Mesendoderm (in vitro differentiated cells): ENCODE results near the gene PDCD5.
"Not testable (repeated sequence)": the region's sequence is repeated elsewhere in the genome, so short reads cannot be mapped to it uniquely, and the experiment has no call there.

ENCODE experiments used
- DNase-seq: peaks from one replicate; pipeline ENCODE4 v3.0.0; 2013
- H2AK5ac ChIP-seq: 2 replicates; pipeline ENCODE4 v1.6.1; 2013; ENCODE audit warnings: low read length, inconsistent platforms
- H2BK120ac ChIP-seq: 2 replicates; pipeline ENCODE4 v1.6.1; 2013; ENCODE audit warnings: low read depth, mild to moderate bottlenecking, low read length, moderate library complexity, mixed read lengths
- H2BK15ac ChIP-seq: replicated peaks from 2 replicates; pipeline ENCODE4 v1.6.1; 2013; ENCODE audit warnings: low read depth, mild to moderate bottlenecking, moderate library complexity
- H2BK5ac ChIP-seq: 2 replicates; pipeline ENCODE4 v1.6.1; 2013; ENCODE audit warnings: low read length, inconsistent platforms
- H3K18ac ChIP-seq: 2 replicates; pipeline ENCODE4 v1.6.1; 2013; ENCODE audit warnings: mild to moderate bottlenecking, low read length, mixed read lengths
- H3K23ac ChIP-seq: one replicate; pipeline ENCODE4 v1.6.1; 2013; ENCODE audit warnings: low read length
- H3K27ac ChIP-seq: 2 replicates; pipeline ENCODE4 v1.5.1; 2013; ENCODE audit warnings: low read depth, mild to moderate bottlenecking, inconsistent platforms, low read length, moderate library complexity
- H3K27me3 ChIP-seq: 2 replicates; pipeline ENCODE4 v1.6.1; 2013; ENCODE audit warnings: low read length, control low read depth, mild to moderate bottlenecking, inconsistent platforms; ENCODE audit not compliant: insufficient read depth, poor library complexity
- H3K36me3 ChIP-seq: 2 replicates; pipeline ENCODE4 v1.6.1; 2013; ENCODE audit warnings: low read length, inconsistent platforms; ENCODE audit not compliant: control insufficient read depth, insufficient read depth
- H3K4ac ChIP-seq: one replicate; pipeline ENCODE4 v1.6.1; 2013; ENCODE audit warnings: low read depth, mild to moderate bottlenecking, low read length, moderate library complexity
- H3K4me1 ChIP-seq: 2 replicates; pipeline ENCODE4 v1.6.1; 2013; ENCODE audit warnings: low read depth, low read length, inconsistent platforms; ENCODE audit not compliant: control insufficient read depth
- H3K4me2 ChIP-seq: 2 replicates; pipeline ENCODE4 v1.6.1; 2013; ENCODE audit warnings: low read length
- H3K4me3 ChIP-seq: 2 replicates; pipeline ENCODE4 v1.5.1; 2013; ENCODE audit warnings: mild to moderate bottlenecking, low read length
- H3K56ac ChIP-seq: one replicate; pipeline ENCODE4 v1.6.1; 2013; ENCODE audit warnings: low read length
- H3K79me1 ChIP-seq: 2 replicates; pipeline ENCODE4 v1.6.1; 2013; ENCODE audit warnings: low read length, inconsistent platforms
- H3K79me2 ChIP-seq: 2 replicates; pipeline ENCODE4 v1.6.1; 2013; ENCODE audit warnings: mild to moderate bottlenecking, low read length; ENCODE audit not compliant: control insufficient read depth, insufficient read depth
- H3K9ac ChIP-seq: 2 replicates; pipeline ENCODE4 v1.6.1; 2013; ENCODE audit warnings: low read length, inconsistent platforms
- H4K5ac ChIP-seq: one replicate; pipeline ENCODE4 v1.6.1; 2013; ENCODE audit warnings: low read length
- H4K8ac ChIP-seq: one replicate; pipeline ENCODE4 v1.6.1; 2013; ENCODE audit warnings: low read depth, mild to moderate bottlenecking, control low read depth, low read length, moderate library complexity
- WGBS: extraction: QIAGEN DNeasy Blood & Tissue Kit; methylation state at CpG from one replicate; pipeline ENCODE4 v1.1.7; 2013; ENCODE audit warnings: low lambda C conversion rate, missing lambda C conversion rate; ENCODE audit not compliant: insufficient coverage; ENCODE audit errors: extremely low coverage; 5-methylcytosine and 5-hydroxymethylcytosine counted together

Gene PDCD5

GRCh38 chr19:32580353-32580900, 563 bp upstream of the PDCD5 start:
- Histone ChIP-seq H3K9ac (peak overlapping the region; percentile 58), H3K27me3 (no peaks in the 10 kb centered on the region), H3K27ac (no peak overlapping the region), H4K8ac (no peak overlapping the region), H3K36me3 (peaks cover 3% of the 10 kb centered on the region), H2BK15ac (no peak overlapping the region), H3K23ac (no peak overlapping the region), H3K56ac (peak overlapping the region; percentile 79), H3K4me3 (peak overlapping the region; percentile 23), H3K4ac (no peak overlapping the region), H3K18ac (no peak overlapping the region), H3K4me2 (peak overlapping the region; percentile 68), H2AK5ac (no peak overlapping the region), H3K79me2 (peaks cover 8% of the 10 kb centered on the region), H2BK120ac (no peak overlapping the region), H3K4me1 (peaks cover 2% of the 10 kb centered on the region), H3K79me1 (peaks cover 9% of the 10 kb centered on the region), H4K5ac (no peak overlapping the region), H2BK5ac (no peak overlapping the region)
- DNase-seq, result no peak
- WGBS, result no CpG with 5 or more reads among the region's 22 CpGs

DNA sequence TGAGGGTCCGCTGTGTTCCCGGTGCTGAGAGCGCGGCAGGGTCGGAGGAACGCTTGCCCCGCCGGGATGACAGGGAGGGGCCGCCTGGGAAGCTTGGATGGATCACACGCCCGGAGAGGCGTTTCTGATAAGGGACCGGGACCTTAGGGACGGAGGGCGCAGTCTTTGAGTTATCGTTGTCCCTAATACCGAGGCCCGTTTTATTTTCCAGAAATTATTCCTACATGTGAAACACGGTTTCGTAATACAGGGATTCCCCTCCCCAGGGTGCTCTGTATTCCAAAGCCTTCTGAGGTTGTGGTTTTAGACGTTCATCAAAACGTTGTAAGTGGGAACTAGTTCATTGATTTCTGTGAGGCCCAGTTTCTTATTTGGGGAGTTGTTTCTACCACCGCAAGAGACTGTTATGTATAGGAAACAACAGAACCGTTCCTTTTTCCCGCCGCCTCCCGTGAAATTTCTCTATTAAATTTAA, 752 bp downstream of the PDCD5 start:
- no CpG with 5 or more reads among the region's 27 CpGs for WGBS
- DNase-seq, result peak; percentile 37
- Histone ChIP-seq H3K36me3 (peaks cover 7% of the 10 kb centered on the region), H4K5ac (no peak overlapping the region), H2BK5ac (no peak overlapping the region), H3K79me2 (peaks cover 8% of the 10 kb centered on the region), H3K27me3 (no peaks in the 10 kb centered on the region), H3K79me1 (peaks cover 9% of the 10 kb centered on the region), H3K9ac (peak overlapping the region; percentile 92), H3K56ac (peak overlapping the region; percentile 92), H2AK5ac (no peak overlapping the region), H3K23ac (peak overlapping the region; percentile 33), H3K4me1 (peaks cover 2% of the 10 kb centered on the region), H3K4ac (no peak overlapping the region), H4K8ac (no peak overlapping the region), H2BK120ac (no peak overlapping the region), H2BK15ac (no peak overlapping the region), H3K4me2 (peak overlapping the region; percentile 90), H3K4me3 (peak overlapping the region; percentile 85), H3K18ac (peak overlapping the region; percentile 68), H3K27ac (no peak overlapping the region)

DNA sequence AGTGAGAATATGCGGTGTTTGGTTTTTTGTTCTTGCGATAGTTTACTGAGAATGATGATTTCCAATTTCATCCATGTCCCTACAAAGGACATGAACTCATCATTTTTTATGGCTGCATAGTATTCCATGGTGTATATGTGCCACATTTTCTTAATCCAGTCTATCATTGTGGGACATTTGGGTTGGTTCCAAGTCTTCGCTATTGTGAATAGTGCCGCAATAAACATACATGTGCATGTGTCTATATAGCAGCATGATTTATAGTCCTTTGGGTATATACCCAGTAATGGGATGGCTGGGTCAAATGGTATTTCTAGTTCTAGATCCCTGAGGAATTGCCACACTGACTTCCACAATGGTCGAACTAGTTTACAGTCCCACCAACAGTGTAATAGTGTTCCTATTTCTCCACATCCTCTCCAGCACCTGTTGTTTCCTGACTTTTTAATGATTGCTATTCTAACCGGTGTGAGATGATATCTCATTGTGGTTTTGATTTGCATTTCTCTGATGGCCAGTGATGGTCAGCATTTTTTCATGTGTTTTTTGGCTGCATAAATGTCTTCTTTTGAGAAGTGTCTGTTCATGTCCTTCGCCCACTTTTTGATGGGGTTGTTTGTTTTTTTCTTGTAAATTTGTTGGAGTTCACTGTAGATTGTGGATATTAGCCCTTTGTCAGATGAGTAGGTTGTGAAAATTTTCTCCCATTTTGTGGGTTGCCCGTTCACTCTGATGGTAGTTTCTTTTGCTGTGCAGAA, 6.9 kb downstream of the PDCD5 start:
- H2BK15ac ChIP-seq, H2AK5ac ChIP-seq, H3K23ac ChIP-seq, H3K4me3 ChIP-seq, H4K5ac ChIP-seq, H3K56ac ChIP-seq, H3K27me3 ChIP-seq, H3K4me1 ChIP-seq, H3K9ac ChIP-seq, H3K79me1 ChIP-seq, H2BK120ac ChIP-seq, H3K18ac ChIP-seq, DNase-seq, H3K79me2 ChIP-seq, H3K36me3 ChIP-seq, H4K8ac ChIP-seq, H3K4ac ChIP-seq, H3K4me2 ChIP-seq, H3K27ac ChIP-seq, H2BK5ac ChIP-seq: not testable (repeated sequence)
- WGBS, result no CpG with 5 or more reads among the region's 8 CpGs

GRCh38 chr19:32594021-32594420, 13.0 kb downstream of the PDCD5 start:
- no peak overlapping the region for H3K18ac ChIP-seq

DNA sequence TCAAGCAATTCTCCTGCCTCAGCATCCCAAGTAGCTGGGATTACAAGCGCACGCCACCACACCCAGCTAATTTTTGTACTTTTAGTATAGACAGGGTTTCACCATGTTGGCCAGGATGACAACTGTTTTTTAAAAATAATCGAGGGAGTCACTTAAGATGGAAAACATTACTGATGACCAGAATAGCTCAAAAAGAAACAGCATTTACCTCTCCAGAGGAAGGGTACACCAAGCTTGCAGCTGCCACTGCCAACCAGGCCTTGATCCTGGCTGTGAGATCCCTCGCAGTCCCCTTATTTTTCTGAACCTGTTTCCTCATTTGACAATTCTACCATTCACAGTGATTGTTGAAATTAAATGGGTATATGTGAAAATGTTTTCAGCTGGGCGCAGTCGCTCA, 14.5 kb downstream of the PDCD5 start:
- H2BK120ac ChIP-seq, result no peak overlapping the region
- no peak overlapping the region for H3K9ac ChIP-seq
- H2AK5ac ChIP-seq, result no peak overlapping the region
- H3K27ac ChIP-seq, result no peak overlapping the region
- H3K23ac ChIP-seq, result no peak overlapping the region
- DNase-seq, result no peak
- H2BK15ac ChIP-seq, result no peak overlapping the region
- peaks cover 9% of the 10 kb centered on the region for H3K36me3 ChIP-seq
- no peak overlapping the region for H2BK5ac ChIP-seq
- H3K4me2 ChIP-seq, result no peak overlapping the region
- H4K8ac ChIP-seq, result no peak overlapping the region
- no peaks in the 10 kb centered on the region for H3K79me2 ChIP-seq
- H3K79me1 ChIP-seq, result no peaks in the 10 kb centered on the region
- no peak overlapping the region for H3K56ac ChIP-seq
- H3K4me1 ChIP-seq, result no peaks in the 10 kb centered on the region
- H3K18ac ChIP-seq, result no peak overlapping the region
- no CpG with 5 or more reads among the region's 6 CpGs for WGBS
- no peaks in the 10 kb centered on the region for H3K27me3 ChIP-seq
- H3K4ac ChIP-seq, result no peak overlapping the region
- no peak overlapping the region for H4K5ac ChIP-seq
- H3K4me3 ChIP-seq, result no peak overlapping the region

More at GRCh38 chr19:32594021-32594420, 13.0 kb downstream of the PDCD5 start:
- H3K4ac ChIP-seq, result no peak overlapping the region
- H3K36me3 ChIP-seq, result peaks cover 7% of the 10 kb centered on the region
- H3K79me2 ChIP-seq, result no peaks in the 10 kb centered on the region
- no peak overlapping the region for H2BK120ac ChIP-seq
- no peak for DNase-seq
- H2BK5ac ChIP-seq, result no peak overlapping the region
- H3K79me1 ChIP-seq, result no peaks in the 10 kb centered on the region
- H3K4me2 ChIP-seq, result no peak overlapping the region
- no peak overlapping the region for H4K8ac ChIP-seq
- no CpG with 5 or more reads among the region's 2 CpGs for WGBS
- H3K56ac ChIP-seq, result no peak overlapping the region
- no peak overlapping the region for H4K5ac ChIP-seq
- no peaks in the 10 kb centered on the region for H3K4me1 ChIP-seq
- no peaks in the 10 kb centered on the region for H3K27me3 ChIP-seq
- no peak overlapping the region for H3K9ac ChIP-seq
- H2AK5ac ChIP-seq, result no peak overlapping the region
- no peak overlapping the region for H3K23ac ChIP-seq
- no peak overlapping the region for H3K4me3 ChIP-seq
- H2BK15ac ChIP-seq, result no peak overlapping the region
- H3K27ac ChIP-seq, result no peak overlapping the region
